RPMI7951 (cell line): ENCODE measurements around the gene RTN4R. TPM values are rescaled to one million over a fixed set of nuclear protein-coding genes. Genes with fewer than 3 reads are reported as not detected.

ENCODE experiments used
- DNase-seq: peaks from one replicate; pipeline ENCODE4 v3.0.0-alpha.2; 2012; ENCODE audit warnings: low read depth
- total RNA-seq: library from RNA; depleted of rRNA; stranded (reverse); fragments of >200 nt; shearing (Covaris generic); gene quantifications from 2 replicates; pipeline ENCODE4 v1.2.3, GENCODE V29; 2014

Gene RTN4R
- total RNA-seq, 1 experiment from 2014 or later, result 0.12 TPM

GRCh38 chr22:20257212-20258020 is 10.7 kb downstream of the RTN4R start:
- no peak for DNase-seq

DNA sequence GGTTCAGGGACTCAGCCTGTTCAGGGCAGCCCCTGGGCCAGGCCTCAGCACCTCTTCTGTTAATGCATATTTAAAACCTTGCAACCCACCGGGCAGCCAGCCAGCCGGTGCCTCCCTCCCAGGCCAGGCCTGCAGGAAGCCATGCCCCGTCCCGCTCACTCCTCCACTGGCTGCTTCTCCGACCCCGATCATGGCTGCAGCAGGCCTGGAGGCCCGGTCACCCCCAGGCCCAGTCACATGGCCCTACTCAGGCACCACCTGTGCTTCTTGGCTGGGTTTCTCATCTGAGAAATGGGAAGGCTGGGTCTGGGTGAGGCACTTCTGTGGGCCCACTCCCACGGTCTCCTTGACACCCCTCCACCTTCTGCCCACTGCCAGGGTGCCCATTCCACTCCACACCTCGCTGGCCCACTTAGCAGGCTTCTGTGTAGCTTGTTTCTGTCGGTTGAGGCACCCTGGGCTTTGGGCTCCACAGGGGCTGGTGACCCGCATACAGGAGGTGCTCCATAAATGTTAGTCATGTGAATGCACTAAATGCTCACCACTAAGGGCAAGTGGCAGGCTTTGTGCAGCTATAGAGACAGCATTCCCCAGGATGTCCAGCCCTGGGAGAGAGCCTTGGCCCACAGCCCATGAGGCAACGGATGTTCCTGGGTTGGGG is 11.4 kb downstream of the RTN4R start:
- DNase-seq, result no peak

DNA sequence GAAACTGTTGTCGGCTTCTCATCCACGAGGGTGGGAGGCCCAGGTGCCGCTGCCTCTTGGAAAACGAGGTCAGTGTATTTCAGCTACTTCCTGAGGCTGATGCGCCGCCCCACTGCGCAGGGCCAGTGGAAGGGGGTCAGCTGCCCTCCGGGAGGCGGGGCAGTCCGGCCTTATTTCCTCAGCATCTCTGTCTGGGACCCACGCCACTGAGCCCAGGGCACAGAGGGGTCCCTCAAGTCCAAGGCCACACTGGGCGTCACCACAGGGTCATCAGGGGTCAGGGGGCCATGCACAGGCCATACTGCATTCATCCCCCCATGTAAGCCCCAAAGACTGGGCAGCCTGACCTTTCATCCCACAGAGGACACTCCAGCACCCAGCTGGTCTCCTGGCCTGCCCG is 12.1 kb downstream of the RTN4R start:
- DNase-seq, result no peak

DNA sequence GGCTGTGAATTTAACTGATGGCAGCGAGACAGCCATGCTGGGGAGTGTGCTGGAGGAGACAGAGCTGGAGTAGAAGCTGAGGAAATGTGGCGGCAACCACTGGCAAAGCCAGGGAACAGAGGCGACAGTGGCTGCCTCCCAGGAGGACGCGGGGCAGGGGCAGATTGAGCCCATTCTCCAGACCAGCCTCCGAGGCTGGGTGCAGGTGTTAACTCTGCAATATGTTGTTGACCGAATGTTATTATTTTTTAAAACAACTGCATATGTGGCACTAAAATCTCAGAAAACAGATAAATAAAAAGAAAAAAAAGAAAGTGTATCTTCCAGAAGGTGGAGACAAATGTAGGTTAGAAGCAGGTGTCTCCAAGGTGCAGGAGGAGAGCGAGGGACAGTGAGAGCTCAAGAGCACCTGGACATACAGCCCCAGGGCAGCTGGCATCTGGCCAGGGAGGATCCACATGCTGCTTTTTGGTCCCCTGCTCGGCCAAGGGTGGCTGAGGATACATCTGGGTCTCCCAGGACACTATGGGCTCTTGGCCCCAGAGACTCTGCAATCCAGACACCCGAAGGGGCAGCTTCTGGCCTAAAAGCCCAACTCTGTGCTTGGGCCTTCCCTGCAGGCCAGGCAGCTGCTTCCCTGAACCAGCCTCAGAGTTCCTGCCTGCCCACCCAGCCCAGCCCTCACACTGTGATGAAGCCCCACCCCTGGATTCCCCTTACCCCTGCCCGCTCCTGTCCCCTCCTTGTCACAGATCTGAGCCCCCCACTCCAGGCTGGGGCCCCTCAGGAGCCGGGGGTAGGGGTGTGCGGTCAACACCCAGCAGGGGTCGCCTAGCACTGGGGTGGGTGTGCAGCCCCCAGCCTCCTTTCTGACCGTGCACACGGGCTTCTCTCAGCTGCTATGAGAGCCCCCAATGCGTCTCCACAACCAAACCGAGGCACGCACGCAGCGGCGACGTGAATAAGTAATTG is 12.9 kb downstream of the RTN4R start:
- DNase-seq, result no peak

DNA sequence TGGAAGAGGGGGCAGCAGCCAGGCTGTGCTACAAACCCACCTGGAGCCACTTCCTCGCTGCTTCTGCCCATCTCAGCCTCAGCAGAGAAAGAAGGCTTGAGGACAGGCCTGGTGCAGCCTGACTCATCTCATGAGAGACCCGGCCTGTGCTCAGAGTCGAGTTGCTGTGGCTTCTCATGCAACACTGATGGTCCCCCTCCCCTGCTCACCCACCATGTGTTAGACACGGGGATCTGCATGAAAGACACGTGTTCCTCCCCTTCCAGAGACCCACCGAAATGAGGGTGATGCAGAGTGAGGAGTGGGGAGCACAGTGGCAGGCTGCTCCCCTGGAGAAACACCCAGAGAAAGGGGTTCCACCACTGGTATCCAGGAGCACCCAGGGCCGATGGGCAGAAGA is 15.0 kb downstream of the RTN4R start:
- no peak for DNase-seq

GRCh38 chr22:20251981-20252380 is 16.1 kb downstream of the RTN4R start:
- no peak for DNase-seq

- no peak for DNase-seq
Measured at GRCh38 chr22:20251491-20251890, 16.6 kb downstream of the RTN4R start.

GRCh38 chr22:20249797-20250354 is 18.2 kb downstream of the RTN4R start:
- DNase-seq, result peak; percentile 59

- no peak for DNase-seq
Measured at GRCh38 chr22:20248461-20248978, 19.6 kb downstream of the RTN4R start.

GRCh38 chr22:20247608-20248171 is 20.4 kb downstream of the RTN4R start:
- DNase-seq, result no peak

GRCh38 chr22:20247010-20247505 is 21.1 kb downstream of the RTN4R start:
- peak; percentile 76 for DNase-seq

DNA sequence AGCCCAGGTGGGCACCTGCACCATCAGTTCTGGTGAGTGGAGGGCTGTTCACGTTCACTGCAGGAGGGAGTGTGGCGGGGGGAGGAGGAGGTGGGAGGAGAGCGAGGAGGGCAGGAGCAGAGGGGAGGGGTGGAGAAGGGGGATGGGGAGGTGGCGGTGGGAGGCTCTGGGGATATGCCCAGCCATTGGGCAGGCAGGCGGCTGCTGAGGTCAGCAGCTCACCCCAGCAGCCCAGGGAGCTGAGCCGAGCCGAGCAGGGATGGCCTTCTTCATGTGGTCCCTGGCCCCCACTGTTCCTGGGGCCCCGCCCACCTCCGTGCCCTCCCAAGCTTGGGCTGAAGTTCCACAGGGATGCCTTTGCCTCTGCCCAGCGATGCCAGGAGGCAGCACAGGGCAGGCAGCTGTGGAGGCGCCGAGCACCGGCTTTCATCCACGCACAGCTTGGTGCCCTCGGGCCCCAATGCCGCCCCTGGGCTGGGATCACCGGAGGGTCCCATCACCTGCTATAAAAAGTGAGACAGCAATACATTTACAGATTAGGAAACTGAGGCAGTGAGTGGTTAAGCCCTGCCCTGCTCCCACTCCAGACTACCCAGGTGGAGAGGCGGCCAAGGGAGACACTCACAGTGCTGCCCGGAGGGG is 21.6 kb downstream of the RTN4R start:
- DNase-seq, result no peak

DNA sequence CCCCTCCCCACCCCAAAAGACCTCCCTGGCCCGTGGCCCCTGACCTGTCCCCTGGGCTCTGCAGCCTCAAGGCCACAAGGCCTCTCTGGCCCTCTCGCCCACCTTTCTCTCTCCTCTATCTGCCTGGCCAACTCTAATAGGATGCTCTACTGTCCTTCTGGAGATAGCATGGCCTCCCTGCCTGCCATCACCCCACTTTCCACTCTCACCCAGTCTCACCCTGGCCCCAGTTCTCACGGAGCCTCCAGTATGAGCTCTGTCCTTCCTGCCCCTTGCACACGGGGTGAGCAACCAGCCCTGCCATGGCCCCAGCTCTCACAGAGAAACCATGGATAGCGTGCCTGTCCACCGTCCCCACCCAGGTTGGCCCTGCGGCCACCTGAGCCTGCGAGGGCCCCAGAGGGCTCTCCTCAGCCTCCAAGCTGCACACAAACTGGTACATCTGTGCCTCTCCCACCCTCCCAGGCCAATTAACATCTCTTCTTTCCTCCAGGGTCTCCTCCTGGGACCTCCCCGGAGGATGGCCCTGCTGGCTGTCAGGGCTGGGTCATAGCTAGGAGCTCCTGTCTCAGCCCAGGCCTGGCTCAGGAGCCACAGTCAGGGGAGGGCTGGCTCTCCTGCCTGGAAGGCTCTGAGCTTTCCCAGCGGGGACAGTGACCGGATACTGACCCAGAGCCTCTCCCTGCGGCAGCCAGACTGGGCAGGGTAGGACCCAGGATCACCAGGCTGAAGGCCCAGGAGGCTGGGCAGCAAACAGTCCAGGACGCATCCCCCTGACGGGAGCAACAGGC is 22.3 kb downstream of the RTN4R start:
- DNase-seq, result no peak

DNA sequence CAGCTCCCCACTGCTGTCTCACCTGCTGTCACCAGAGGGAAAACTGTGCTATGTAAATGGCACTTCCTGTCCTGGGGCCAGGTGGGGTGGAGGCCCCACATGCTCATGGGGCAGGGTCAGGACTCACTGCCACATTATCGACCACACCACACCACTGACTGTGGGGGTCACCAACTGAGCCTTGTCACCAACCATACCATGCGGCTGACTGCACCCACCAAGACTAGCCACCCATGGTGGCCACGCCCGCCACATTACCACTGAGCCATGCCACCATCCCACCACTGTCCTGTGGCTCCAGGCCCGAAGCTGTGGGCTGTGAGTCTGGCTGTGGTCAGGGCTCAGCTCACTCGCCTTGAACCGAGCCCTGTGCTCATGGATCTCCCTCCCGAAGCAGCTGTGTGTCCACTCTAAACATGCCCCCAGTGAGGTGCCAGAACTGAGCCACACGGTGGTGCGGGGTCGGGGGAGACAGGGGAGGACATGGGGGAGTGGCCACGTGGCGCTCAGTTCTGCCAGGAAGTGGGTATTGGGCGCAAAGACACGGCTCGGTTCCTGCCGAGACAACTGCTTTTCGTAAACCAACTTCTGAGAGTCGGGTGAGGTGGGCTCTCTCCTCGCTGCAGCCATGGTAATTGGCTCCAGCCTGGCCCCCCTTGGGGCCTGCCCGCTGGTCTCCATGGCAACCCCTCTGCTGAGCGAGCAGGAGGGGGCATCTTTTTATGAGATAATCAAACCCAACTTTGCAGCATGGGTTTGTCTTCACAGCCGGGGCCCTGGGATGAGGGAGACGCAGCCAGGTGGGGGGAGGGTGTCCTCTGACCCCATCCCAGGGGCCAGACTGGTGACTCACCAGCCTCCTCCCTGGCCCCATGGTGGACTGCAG is 23.2 kb downstream of the RTN4R start:
- no peak for DNase-seq

DNA sequence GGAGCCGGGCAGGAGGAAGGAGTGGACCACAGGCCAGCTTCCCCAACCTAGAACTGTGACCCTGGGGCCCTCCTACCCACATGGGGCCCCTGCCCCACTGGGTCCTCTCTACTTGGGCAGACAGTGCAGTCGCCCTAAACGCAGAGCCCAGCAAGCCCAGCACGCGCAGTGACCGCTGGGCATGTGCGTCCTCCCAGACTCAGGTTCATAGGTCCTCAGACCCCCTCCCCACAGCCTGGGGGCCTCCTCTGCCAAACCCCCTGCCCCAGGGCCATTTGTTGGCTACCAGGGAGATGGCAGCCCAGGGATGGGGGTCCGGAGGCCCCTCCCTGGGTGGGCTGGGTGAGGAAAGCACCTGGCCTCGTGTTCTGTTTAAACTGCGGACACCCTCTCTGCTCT is 23.9 kb downstream of the RTN4R start:
- no peak for DNase-seq

- DNase-seq, result peak; percentile 58
Measured at GRCh38 chr22:20243537-20244249, 24.4 kb downstream of the RTN4R start.

DNA sequence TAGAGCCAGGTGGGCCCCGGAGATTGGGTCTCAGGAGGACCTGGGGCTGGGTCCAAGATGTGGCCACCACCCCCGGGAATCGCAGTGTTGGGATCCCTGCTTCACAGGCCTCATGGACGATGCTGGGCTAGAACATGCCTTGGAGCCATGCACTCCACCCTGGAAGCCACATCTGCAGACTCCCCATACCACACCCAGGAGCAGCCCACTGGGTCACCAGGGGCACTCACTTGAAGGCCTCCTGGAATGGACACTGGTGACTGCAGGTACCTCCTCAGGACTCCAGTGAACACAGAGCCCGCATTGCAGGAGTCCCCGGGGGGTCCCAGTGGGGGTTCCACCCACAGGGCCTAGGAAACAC is 25.0 kb downstream of the RTN4R start:
- no peak for DNase-seq
